SK-N-DZ (cell line): ENCODE data around the gene C1orf174.

Experiments
- DNase-seq: peaks from one replicate; pipeline ENCODE4 v3.0.0-alpha.2; 2015; ENCODE audit warnings: low spot score

The C1orf174 gene

DNA sequence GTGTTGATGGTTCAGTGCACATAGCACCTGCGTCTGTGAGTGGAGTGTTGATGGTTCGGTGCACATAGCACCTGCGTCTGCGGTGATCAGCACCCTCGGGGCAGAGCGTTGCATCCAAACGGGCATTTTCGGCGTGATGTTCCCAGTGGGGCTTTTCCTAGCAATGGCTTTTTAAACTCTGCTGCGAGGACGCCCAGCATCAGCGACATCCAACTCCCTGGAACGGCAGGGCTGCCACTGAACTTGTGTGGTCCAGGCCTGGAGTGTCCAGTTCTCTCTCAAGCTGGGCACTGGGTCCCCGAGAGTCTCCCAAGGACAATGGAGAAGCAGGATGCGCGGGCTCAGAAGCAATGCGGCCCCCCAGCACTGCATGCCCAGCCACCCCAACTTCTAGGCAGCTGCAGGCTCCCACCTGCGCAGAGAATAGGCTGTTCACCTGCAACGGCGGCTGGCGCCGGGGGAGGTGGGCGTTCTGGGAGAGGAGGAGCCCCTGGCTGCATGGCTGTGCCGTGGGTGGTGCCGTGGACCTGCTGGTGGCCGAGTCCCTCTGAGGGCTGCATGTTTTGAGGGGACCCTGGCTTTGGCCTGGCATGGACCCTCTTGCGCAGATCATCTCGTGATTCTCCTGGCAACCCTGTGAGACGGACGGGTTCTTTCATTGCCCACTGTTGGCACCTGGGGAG lies 10.1 kb upstream of the C1orf174 start:
- DNase-seq, result no peak

- DNase-seq, result no peak
Observed at GRCh38 chr1:3909615-3910014, 9.5 kb upstream of the C1orf174 start.

GRCh38 chr1:3908886-3909517 lies 8.9 kb upstream of the C1orf174 start:
- DNase-seq, result no peak

- DNase-seq, result no peak
Observed at GRCh38 chr1:3907621-3908165, 7.6 kb upstream of the C1orf174 start.

DNA sequence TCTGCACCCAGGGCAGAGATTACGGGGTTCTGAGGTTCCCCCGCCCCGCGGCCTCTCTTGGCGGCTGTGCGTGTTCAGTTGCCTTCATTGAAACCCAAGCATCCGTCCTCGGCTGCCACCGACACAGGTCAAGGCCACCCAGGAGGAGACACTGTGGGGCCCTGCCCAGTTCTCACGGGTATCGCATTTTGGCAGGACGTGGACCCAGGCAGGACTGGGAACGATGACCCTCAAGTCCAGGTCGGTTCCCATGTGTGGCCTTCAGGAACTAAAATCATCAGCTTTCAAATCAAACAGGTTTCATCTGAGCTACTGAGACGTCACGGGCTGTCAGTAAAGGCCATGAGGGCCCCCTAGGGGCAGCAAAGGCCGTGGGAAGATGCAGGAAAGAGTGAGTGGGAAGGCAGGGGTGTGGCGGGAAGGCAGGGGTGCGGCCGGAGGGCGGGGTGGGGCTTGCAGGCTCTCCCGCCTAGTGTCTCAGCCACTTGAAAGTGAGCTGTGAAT lies 7.0 kb upstream of the C1orf174 start:
- DNase-seq, result no peak

DNA sequence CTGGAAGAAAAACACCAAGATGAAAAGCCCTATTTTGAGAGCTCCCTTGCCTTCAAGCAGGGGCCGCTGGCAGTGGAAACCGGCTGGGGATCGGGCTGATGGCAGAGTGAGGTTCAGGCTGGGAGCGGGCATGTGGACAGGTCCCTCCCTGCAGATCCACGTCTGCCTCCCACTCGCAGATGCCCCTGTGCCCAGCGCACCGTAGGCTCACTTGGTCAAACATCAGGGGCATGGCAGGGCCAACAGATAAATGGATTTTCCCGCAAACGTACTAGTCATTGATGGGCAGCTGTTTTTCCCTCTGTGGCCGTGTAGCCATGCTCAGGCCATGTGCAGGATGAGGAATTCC lies 6.6 kb upstream of the C1orf174 start:
- DNase-seq, result no peak

- DNase-seq, result no peak
Observed at GRCh38 chr1:3905953-3906671, 6.0 kb upstream of the C1orf174 start.

DNA sequence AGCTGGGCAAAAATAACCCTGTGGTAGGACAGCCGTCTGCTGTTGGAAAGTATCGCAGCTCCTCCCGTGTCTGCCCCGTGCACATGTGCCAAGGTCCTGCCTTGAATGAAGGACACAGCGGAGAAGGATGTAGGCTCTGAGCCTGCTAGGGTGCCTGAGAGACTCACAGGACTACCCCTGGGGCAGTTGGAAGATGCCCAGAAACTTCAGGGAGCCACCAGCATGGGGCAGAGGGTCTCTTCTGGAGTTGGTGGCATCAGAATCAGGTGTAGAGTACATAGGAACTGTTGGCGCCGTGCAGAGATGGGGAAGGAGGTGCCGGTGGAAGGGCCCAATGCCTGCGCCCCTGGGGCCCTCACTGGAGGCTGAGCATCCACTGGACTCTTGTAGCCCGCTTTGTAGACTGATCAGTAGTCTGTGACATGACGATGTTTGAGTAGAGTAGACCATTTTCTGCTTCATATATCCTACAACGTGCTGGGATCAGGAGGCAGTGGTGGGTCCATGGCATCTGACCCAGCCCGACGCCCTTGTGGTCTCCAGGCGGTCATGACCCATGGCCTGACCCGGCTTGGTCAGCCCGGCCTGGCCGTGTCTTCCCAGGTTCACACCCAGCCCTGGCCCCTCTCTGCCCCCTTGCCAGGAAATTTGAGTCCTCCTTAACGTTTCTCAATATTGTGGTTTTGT lies 5.3 kb upstream of the C1orf174 start:
- DNase-seq, result no peak

- DNase-seq, result no peak
Observed at GRCh38 chr1:3904843-3905185, 4.7 kb upstream of the C1orf174 start.

- DNase-seq, result no peak
Observed at GRCh38 chr1:3904006-3904842, 4.2 kb upstream of the C1orf174 start.

DNA sequence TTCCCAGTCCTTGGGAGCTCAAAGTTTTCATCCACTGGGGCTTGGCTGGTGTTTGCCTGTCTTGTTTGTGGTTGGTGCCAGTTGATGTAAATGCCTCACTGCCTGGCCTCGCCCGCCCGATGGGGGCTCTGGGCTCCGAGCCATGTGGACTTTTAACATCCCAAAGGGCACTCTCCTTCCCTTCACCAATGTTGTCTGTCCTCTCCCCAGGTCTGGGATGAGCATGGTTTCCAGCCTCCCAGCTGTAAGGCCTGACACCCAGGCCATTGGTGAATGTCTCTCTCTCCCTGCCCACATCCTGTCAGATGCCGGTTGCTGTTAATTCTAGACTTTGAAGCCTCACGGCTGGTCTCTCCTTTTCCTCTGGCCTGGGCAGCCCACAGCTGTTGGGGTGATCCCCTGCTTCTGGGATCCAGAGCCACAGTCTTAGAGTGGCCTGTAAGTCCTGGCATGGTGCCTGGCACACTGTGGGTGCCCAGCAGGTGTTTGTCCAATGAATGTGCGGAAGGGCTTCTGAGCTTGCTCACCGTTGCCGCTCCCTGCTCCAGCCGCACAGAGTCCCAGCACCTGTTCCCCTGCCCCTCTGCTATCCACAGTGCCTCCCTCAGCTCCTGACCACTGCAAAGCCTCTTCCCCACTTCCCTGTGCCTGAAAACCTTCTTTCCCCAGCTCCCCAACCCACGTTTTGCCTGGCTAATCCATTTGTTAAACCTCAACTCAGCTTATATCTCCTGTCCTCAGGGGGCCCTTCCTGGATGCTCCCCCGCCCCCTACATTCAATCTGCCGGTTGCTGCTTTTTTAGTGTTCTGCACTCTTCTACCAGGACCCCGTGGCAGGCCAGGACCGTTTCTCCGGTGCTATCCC lies 3.3 kb upstream of the C1orf174 start:
- DNase-seq, result no peak

GRCh38 chr1:3902571-3903091 lies 2.6 kb upstream of the C1orf174 start:
- no peak for DNase-seq

DNA sequence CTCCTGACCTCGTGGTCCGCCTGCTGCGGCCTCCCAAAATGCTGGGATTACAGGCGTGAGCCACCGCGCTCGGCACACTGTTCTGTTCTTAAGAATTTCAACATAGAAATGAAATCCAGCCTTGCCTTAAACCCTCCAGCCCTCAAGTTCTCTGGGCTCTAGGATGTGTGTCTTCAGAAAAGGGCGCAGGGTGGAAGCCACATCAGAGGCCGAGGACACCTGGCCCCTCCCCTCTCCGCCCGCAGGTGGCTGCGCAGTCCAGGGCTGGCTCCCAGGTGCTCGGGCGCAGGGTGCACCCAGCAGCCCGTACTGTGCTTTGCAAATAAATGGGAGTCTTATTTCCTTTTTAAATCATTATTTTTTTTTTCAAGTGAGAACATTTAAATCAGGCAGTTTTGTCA lies 2.0 kb upstream of the C1orf174 start:
- DNase-seq, result no peak

- peak; percentile 92 for DNase-seq
Observed at GRCh38 chr1:3900969-3901529, 977 bp upstream of the C1orf174 start.

- DNase-seq, result peak; percentile 24
Observed at GRCh38 chr1:3899754-3900149, 320 bp downstream of the C1orf174 start.

- no peak for DNase-seq
Observed at GRCh38 chr1:3898994-3899753, 898 bp downstream of the C1orf174 start.

DNA sequence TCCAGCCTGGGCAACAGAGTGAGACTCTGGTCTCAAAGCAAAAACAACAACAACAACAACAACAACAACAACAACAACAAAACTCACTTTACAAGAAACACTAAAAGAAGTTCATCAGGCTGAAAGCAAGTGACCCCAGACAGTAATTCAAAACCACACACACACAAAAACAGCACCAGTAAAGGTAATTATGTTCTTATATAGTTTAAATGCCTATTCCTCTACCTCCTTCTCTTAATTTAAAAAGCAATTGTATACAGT lies 1.7 kb downstream of the C1orf174 start:
- no peak for DNase-seq

DNA sequence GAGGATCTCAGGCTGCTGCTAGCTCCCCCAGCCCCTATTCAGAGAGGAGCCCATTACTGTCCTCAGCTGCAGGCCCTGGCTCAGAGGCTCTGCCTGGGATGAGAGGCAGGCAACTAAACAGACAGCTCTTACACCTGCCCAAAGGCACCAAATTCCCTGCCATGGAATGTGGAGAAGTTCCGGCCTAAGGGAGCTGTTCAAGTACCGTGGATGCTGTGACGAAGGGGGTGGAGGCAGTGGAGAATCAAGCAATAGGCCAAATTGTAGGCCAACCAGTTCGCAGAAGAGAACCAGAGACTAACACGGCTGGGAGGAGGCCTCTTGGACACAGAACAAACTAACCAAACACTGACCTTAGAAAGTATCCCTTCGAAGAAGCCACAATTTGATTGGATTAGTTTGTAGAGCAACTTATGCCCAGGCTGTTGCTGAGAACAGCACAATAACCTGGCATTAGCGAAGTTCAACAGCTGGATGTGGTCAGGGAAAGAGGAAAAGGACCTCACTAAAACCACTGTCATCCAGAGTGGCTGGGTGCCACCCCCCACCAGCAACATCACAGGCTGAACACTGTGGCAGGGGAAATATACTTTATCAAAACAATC lies 3.6 kb downstream of the C1orf174 start:
- no peak for DNase-seq

- DNase-seq, result no peak
Observed at GRCh38 chr1:3895951-3896325, 4.1 kb downstream of the C1orf174 start.
